H1 (cell line): Measurements from ENCODE around the gene FLT1. TPM values are rescaled to one million over a fixed set of nuclear protein-coding genes. Genes with fewer than 3 reads are reported as not detected.

ENCODE experiments used
- CTCF ChIA-PET: fragments of 300-600 bp; sonication (Branson Sonifier 250); formaldehyde crosslinking; loops from one replicate; lab custom pipeline; 2021; ENCODE audit not compliant: partially characterized antibody; lab: Charles Lee
- POLR2A ChIA-PET: fragments of 300-600 bp; sonication (Branson Sonifier 250); formaldehyde crosslinking; loops from one replicate; lab custom pipeline; 2021; ENCODE audit warnings: inconsistent platforms; ENCODE audit not compliant: partially characterized antibody; lab: Charles Lee
- DNase-seq, 2 experiments: peaks; one replicate each; pipeline versions ENCODE4 v3.0.0 to v3.0.0-alpha.2; 2010 to 2022; ENCODE audit warnings: low spot score in 2 of 2, low read depth in 1 of 2, mixed read lengths in 1 of 2
- FAIRE-seq: peaks from 2 replicates; lab custom pipeline; 2011; peaks lifted over from hg19 to GRCh38; lab: Jason Lieb, UNC
- H2AFZ ChIP-seq: 2 replicates; pipeline ENCODE4 v1.8.1; 2012; ENCODE audit warnings: low read length, inconsistent platforms
- H2AK5ac ChIP-seq: 2 replicates; pipeline ENCODE4 v1.6.1; 2013; ENCODE audit warnings: low read depth, low read length
- H2BK120ac ChIP-seq: replicated peaks from 2 replicates; pipeline ENCODE3; 2013; ENCODE audit warnings: low read depth, low read length, inconsistent platforms
- H2BK12ac ChIP-seq: 2 replicates; pipeline ENCODE4 v1.6.1; 2013; ENCODE audit warnings: low read depth, low read length
- H2BK15ac ChIP-seq: 2 replicates; pipeline ENCODE4 v1.6.1; 2013; ENCODE audit warnings: low read length
- H2BK20ac ChIP-seq: 2 replicates; pipeline ENCODE4 v1.6.1; 2013; ENCODE audit warnings: low read length
- H2BK5ac ChIP-seq: 2 replicates; pipeline ENCODE4 v1.6.1; 2013; ENCODE audit warnings: low read depth, low read length
- H3K14ac ChIP-seq: 2 replicates; pipeline ENCODE4 v1.6.1; 2013; ENCODE audit warnings: inconsistent platforms; ENCODE audit not compliant: insufficient read length
- H3K18ac ChIP-seq: 2 replicates; pipeline ENCODE4 v1.6.1; 2013; ENCODE audit warnings: low read length; ENCODE audit errors: extremely low read depth
- H3K23ac ChIP-seq: 2 replicates; pipeline ENCODE4 v1.6.1; 2013; ENCODE audit warnings: inconsistent platforms; ENCODE audit not compliant: insufficient read length
- H3K23me2 ChIP-seq: 2 replicates; pipeline ENCODE4 v1.6.1; 2013; ENCODE audit warnings: low read depth, low read length
- H3K27ac ChIP-seq: 2 replicates; pipeline ENCODE4 v1.6.1; 2011; ENCODE audit warnings: low read depth, low read length, inconsistent platforms
- H3K27me3 ChIP-seq, 4 experiments: replicated peaks in 1 of 4; 1 replicate in 1 of 4; 2 replicates in 3 of 4; pipeline versions ENCODE4 v1.6.1 to v1.8.1; 2011 to 2013; ENCODE audit warnings: low read length in 3 of 4, mild to moderate bottlenecking in 3 of 4, inconsistent platforms in 2 of 4, mixed read lengths in 2 of 4, moderate library complexity in 1 of 4; ENCODE audit not compliant: control insufficient read depth in 3 of 4, insufficient read depth in 3 of 4; ENCODE audit errors: extremely low read depth in 1 of 4
- H3K36me3 ChIP-seq, 4 experiments: 2 replicates each; pipeline versions ENCODE4 v1.6.1 to v1.8.1; 2011 to 2013; ENCODE audit warnings: mild to moderate bottlenecking in 4 of 4, low read length in 3 of 4, moderate library complexity in 2 of 4, control low read depth in 1 of 4, inconsistent platforms in 1 of 4; ENCODE audit not compliant: insufficient read depth in 4 of 4, control insufficient read depth in 2 of 4
- H3K4ac ChIP-seq: replicated peaks from 2 replicates; pipeline ENCODE3; 2013; ENCODE audit warnings: low read length, low read depth, mixed read lengths, inconsistent platforms; ENCODE audit not compliant: insufficient read length
- H3K4me1 ChIP-seq, 4 experiments: replicated peaks in 1 of 4; 1 replicate in 1 of 4; 2 replicates in 3 of 4; pipeline versions ENCODE4 v1.6.1 to v1.8.1; 2011 to 2013; ENCODE audit warnings: low read length in 3 of 4, inconsistent platforms in 2 of 4, mixed read lengths in 1 of 4; ENCODE audit not compliant: insufficient read depth in 4 of 4, control insufficient read depth in 3 of 4
- H3K4me2 ChIP-seq, 2 experiments: 2 replicates each; pipeline versions ENCODE4 v1.6.1 to v1.8.1; 2011 to 2013; ENCODE audit warnings: low read depth in 2 of 2, low read length in 2 of 2, control low read depth in 1 of 2, inconsistent platforms in 1 of 2, mild to moderate bottlenecking in 1 of 2; ENCODE audit not compliant: insufficient read depth in 1 of 2
- H3K4me3 ChIP-seq, 4 experiments: fragments of 200-600, 300-600 bp in 1 of 4; sonication (generic), shearing (Covaris generic), sonication (Bioruptor Twin) in 1 of 4; 2 replicates each; pipeline versions ENCODE4 v1.5.1 to v1.8.1; 2011 to 2016; ENCODE audit warnings: low read length in 4 of 4, low read depth in 3 of 4, control low read depth in 2 of 4, inconsistent platforms in 2 of 4, mild to moderate bottlenecking in 2 of 4, mixed read lengths in 1 of 4, moderate library complexity in 1 of 4; ENCODE audit not compliant: insufficient read depth in 2 of 4; ENCODE audit errors: extremely low read depth in 1 of 4
- H3K56ac ChIP-seq: replicated peaks from 2 replicates; pipeline ENCODE3; 2013; ENCODE audit warnings: low read depth, mild to moderate bottlenecking, mixed read lengths, low read length, inconsistent platforms; ENCODE audit not compliant: insufficient read length
- H3K79me1 ChIP-seq: 2 replicates; pipeline ENCODE4 v1.6.1; 2013; ENCODE audit warnings: low read depth, low read length, control low read depth
- H3K79me2 ChIP-seq, 2 experiments: 2 replicates each; pipeline versions ENCODE4 v1.6.1 to v1.8.1; 2012 to 2013; ENCODE audit warnings: low read length in 2 of 2, mild to moderate bottlenecking in 2 of 2, inconsistent platforms in 1 of 2; ENCODE audit not compliant: insufficient read depth in 2 of 2, control insufficient read depth in 1 of 2
- H3K9ac ChIP-seq, 4 experiments: replicated peaks in 1 of 4; 1 replicate in 1 of 4; 2 replicates in 3 of 4; pipeline versions ENCODE4 v1.6.1 to v1.8.1; 2011 to 2013; ENCODE audit warnings: low read depth in 3 of 4, low read length in 3 of 4, control low read depth in 2 of 4, mild to moderate bottlenecking in 2 of 4, moderate library complexity in 2 of 4, inconsistent platforms in 1 of 4; ENCODE audit errors: extremely low read depth in 1 of 4
- H3K9me3 ChIP-seq, 2 experiments: 2 replicates each; pipeline versions ENCODE4 v1.6.1 to v1.8.1; 2012 to 2013; ENCODE audit warnings: mild to moderate bottlenecking in 2 of 2, moderate library complexity in 2 of 2, control low read depth in 1 of 2, inconsistent platforms in 1 of 2, low read depth in 1 of 2, low read length in 1 of 2, mixed read lengths in 1 of 2; ENCODE audit not compliant: insufficient read depth in 2 of 2
- H4K20me1 ChIP-seq, 2 experiments: replicated peaks in 1 of 2; 2 replicates each; pipeline versions ENCODE3 to v1.8.1; 2011 to 2013; ENCODE audit warnings: inconsistent platforms in 2 of 2, low read length in 2 of 2, mild to moderate bottlenecking in 1 of 2; ENCODE audit not compliant: insufficient read depth in 2 of 2, control insufficient read depth in 1 of 2
- H4K5ac ChIP-seq: 2 replicates; pipeline ENCODE4 v1.6.1; 2013; ENCODE audit warnings: low read length, low read depth, mixed read lengths, inconsistent platforms; ENCODE audit not compliant: insufficient read length
- H4K8ac ChIP-seq: 2 replicates; pipeline ENCODE4 v1.8.0; 2013; ENCODE audit warnings: mild to moderate bottlenecking, moderate library complexity, low read length, inconsistent platforms; ENCODE audit not compliant: insufficient read depth; ENCODE audit errors: extremely low read depth
- H4K91ac ChIP-seq: replicated peaks from 2 replicates; pipeline ENCODE3; 2013; ENCODE audit warnings: low read length, mixed read lengths, inconsistent platforms; ENCODE audit not compliant: insufficient read length
- ASH2L ChIP-seq: fragments of 200-600, 300-600 bp; sonication (generic); IDR thresholded peaks from one replicate; pipeline ENCODE4 v1.7.1; 2017; ENCODE audit warnings: low read length
- BACH1 ChIP-seq: IDR thresholded peaks from 2 replicates; pipeline ENCODE4 v1.6.1; 2012; ENCODE audit warnings: low read length, improper control_type of control experiment
- BCL11A ChIP-seq, 2 experiments: IDR thresholded peaks; one replicate each; pipeline ENCODE4 v1.6.1; 2011; ENCODE audit warnings: low read depth in 2 of 2, low read length in 2 of 2, mild to moderate bottlenecking in 2 of 2
- CHD2 ChIP-seq: IDR thresholded peaks from 2 replicates; pipeline ENCODE4 v1.6.1; 2012; ENCODE audit warnings: low read length, improper control_type of control experiment
- EGR1 ChIP-seq: IDR thresholded peaks from 2 replicates; pipeline ENCODE4 v1.6.1; 2011; ENCODE audit warnings: low read depth, low read length, borderline replicate concordance
- GABPA ChIP-seq: IDR thresholded peaks from 2 replicates; pipeline ENCODE4 v1.6.1; 2011; ENCODE audit warnings: mild to moderate bottlenecking, low read length, moderate library complexity, borderline replicate concordance; ENCODE audit not compliant: insufficient read depth
- RFX5 ChIP-seq: IDR thresholded peaks from 2 replicates; pipeline ENCODE4 v1.6.1; 2011; ENCODE audit warnings: low read depth, low read length, improper control_type of control experiment, borderline replicate concordance
- SP1 ChIP-seq: IDR thresholded peaks from 2 replicates; pipeline ENCODE4 v1.6.1; 2011; ENCODE audit warnings: low read depth, low read length
- TAF1 ChIP-seq: IDR thresholded peaks from 2 replicates; pipeline ENCODE4 v1.6.1; 2011; ENCODE audit warnings: mild to moderate bottlenecking, low read depth, low read length
- WGBS, 2 experiments: shearing (Covaris generic) in 1 of 2; methylation state at CpG; one replicate each; pipeline versions ENCODE4 v1.1.6 to v1.1.7; 2013 to 2015; ENCODE audit warnings: low lambda C conversion rate in 2 of 2, mixed read lengths in 2 of 2, inconsistent platforms in 1 of 2, low coverage in 1 of 2, missing lambda C conversion rate in 1 of 2; ENCODE audit not compliant: insufficient replicate concordance in 2 of 2, insufficient coverage in 1 of 2, insufficient read length in 1 of 2; ENCODE audit errors: extremely low coverage in 1 of 2, missing lambda C conversion rate in 1 of 2; 5-methylcytosine and 5-hydroxymethylcytosine counted together
- polyA plus RNA-seq, 7 experiments: library from polyadenylated mRNA; depleted of rRNA in 3 of 7; stranded (reverse) in 5 of 7; unstranded in 2 of 7; fragments of >200 nt in 5 of 7; fragments of 200-250 nt in 2 of 7; gene quantifications; 1 replicate in 5 of 7; 2 replicates in 1 of 7; 4 replicates in 1 of 7; pipeline versions ENCODE4 v1.2.1 to v1.2.3, GENCODE V29; 2011 to 2013; ENCODE audit warnings: missing spikeins in 2 of 7, mixed read lengths in 2 of 7
- total RNA-seq: library from RNA; stranded (reverse); fragmentation: NEBNext Ultra II Directional; extraction: Animal tissue kit (Norgen Biotek cat#: 25700); gene quantifications from 2 replicates; pipeline ENCODE4 v1.2.1, GENCODE V29; 2021

Gene FLT1
- total and polyA plus RNA-seq, 2 of the 8 experiments (the other 6 are each of a cell fraction or from before 2014, with no cell fraction given): 19.7 to 90.2 TPM

DNA sequence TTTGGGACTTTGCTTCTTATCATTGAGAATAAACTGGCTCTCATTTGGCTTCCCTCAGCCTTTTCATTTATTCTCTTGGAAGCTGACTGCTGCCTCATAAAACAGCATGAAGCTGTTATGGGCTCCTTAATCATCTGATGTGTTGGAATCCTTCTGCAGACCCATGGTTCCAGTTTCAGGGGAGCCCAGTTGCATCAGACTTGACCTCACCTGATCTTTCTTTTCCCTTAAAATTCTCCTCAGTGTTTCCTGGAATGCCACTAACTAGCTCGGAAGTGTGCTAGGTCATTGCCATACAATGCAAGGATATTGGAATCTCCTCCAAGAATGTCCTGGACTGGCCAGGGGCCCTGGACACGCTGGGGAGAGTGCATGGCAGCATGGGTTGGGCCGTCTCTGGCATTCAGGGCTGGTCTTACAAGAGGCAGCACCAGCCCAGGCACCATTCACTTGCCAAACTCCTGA lies 158.7 kb downstream of the FLT1 start:
- POLR2A ChIA-PET: no interaction called here
- no peak overlapping the region for H3K14ac ChIP-seq
- no peak overlapping the region for H2AFZ ChIP-seq
- H3K9me3 ChIP-seq: no peaks in the 10 kb centered on the region
- no peak overlapping the region for H3K23ac ChIP-seq
- 84% methylated on average over 3 of the region's 3 CpGs; no CpG with 5 or more reads in 1 of the 2 experiments for WGBS, 2 experiments
- no peak overlapping the region for H3K4ac ChIP-seq
- no peak overlapping the region for H2BK5ac ChIP-seq
- TF ChIP-seq EGR1 (no peak), BACH1 (no peak), TAF1 (no peak), RFX5 (no peak), CHD2 (no peak), GABPA (no peak), ASH2L (no peak), BCL11A (IDR thresholded peaks at IDR 0.05; ENCODE audit: low read depth in 2 of 2, low read length in 2 of 2) (no peak), SP1 (no peak)
- TF ChIP-seq, all 59 proteins: peak for 0
- Histone ChIP-seq H3K18ac (no peak overlapping the region), H4K8ac (no peak overlapping the region), H2BK20ac (no peak overlapping the region), H4K5ac (no peak overlapping the region), H3K4me1 (no peaks in the 10 kb centered on the region), H3K36me3 (peaks cover 2 to 46% (median 21%) of the 10 kb centered on the region in 4 experiments; a peak in 7 of 8 replicates), H2AK5ac (no peak overlapping the region), H3K9ac (no peak overlapping the region), H2BK15ac (no peak overlapping the region), H3K23me2 (no peaks in the 10 kb centered on the region), H3K27me3 (no peaks in the 10 kb centered on the region), H3K79me1 (0 out of 2 replicates have a peak, but pooled peaks cover 2% of the 10 kb centered on the region), H3K4me2 (no peak overlapping the region), H2BK120ac (no peak overlapping the region), H3K56ac (no peak overlapping the region), H3K79me2 (no peaks in the 10 kb centered on the region), H3K27ac (no peak overlapping the region), H4K91ac (no peak overlapping the region), H2BK12ac (no peak overlapping the region), H3K4me3 (no peak overlapping the region), H4K20me1 (no peaks in the 10 kb centered on the region)
- DNase-seq: no peak
- FAIRE-seq: no peak
- CTCF ChIA-PET: interaction anchor here (1.4 to 2.3 kb wide), 2 partner anchors 12 to 22 kb away, joined by 3 to 10 read pairs; no protein-coding TSS in a partner anchor
